K562 (cell line): ENCODE measurements around the gene PPP2R2D.

ENCODE experiments used
- CAMTA2 ChIP-seq: fragments of 250-450 bp; sonication (Bioruptor Pico); conservative IDR thresholded peaks from 2 replicates; pipeline ENCODE4 v1.5.1; 2022
- EGR1 ChIP-seq: fragments of 450-650 bp; conservative IDR thresholded peaks from 2 replicates; pipeline ENCODE4 v1.6.1; 2017; ENCODE audit warnings: mild to moderate bottlenecking
- ELF4 ChIP-seq: fragments of 450-650 bp; formaldehyde crosslinking; IDR thresholded peaks from 2 replicates; pipeline ENCODE4 v1.4.0; 2022; ENCODE audit warnings: missing genetic modification characterization
- EZH2 ChIP-seq: IDR thresholded peaks from 2 replicates; pipeline ENCODE4 v1.6.1; 2012; ENCODE audit warnings: low read depth, mild to moderate bottlenecking, inconsistent platforms, low read length, borderline replicate concordance
- FOXA1 ChIP-seq: fragments of 450-650 bp; IDR thresholded peaks from 2 replicates; pipeline ENCODE4 v1.6.1; 2016; ENCODE audit warnings: mild to moderate bottlenecking, borderline replicate concordance
- NFE2L1 ChIP-seq: fragments of 450-650 bp; IDR thresholded peaks from 2 replicates; pipeline ENCODE4 v1.6.1; 2016; ENCODE audit warnings: missing genetic modification characterization, low read depth, mild to moderate bottlenecking, missing compliant biosample characterization, moderate library complexity, borderline replicate concordance
- POLR2G ChIP-seq: fragments of 200-400 bp; formaldehyde crosslinking; IDR thresholded peaks from 2 replicates; pipeline ENCODE4 v1.6.1; 2017; ENCODE audit warnings: low read depth, mild to moderate bottlenecking, antibody characterized with exemption, low read length, moderate library complexity
- SMAD4 ChIP-seq: fragments of 250-450 bp; sonication (Bioruptor Pico); conservative IDR thresholded peaks from 2 replicates; pipeline ENCODE4 v1.8.0; 2021; ENCODE audit warnings: inconsistent platforms, mild to moderate bottlenecking, moderate library complexity
- SRF ChIP-seq, 2 experiments: fragments of 250-450, 450-650 bp in 1 of 2; sonication (Bioruptor Pico) in 1 of 2; sonication (generic) in 1 of 2; formaldehyde crosslinking; IDR thresholded peaks; 2 replicates each; pipeline versions ENCODE4 v1.5.0 to v1.5.1; 2020 to 2022; ENCODE audit warnings: mild to moderate bottlenecking in 1 of 2, missing genetic modification reagents in 1 of 2
- ZNF431 ChIP-seq: sonication (generic); formaldehyde crosslinking; IDR thresholded peaks from 2 replicates; pipeline ENCODE4 v1.8.0; 2022; ENCODE audit warnings: mild to moderate bottlenecking, missing genetic modification reagents
- TF ChIP-seq, protein P1 (sequence below), 3 experiments: IDR thresholded peaks in 2 of 3; conservative IDR thresholded peaks in 1 of 3; 2 replicates each; pipeline ENCODE4 v1.5.1; 2011 to 2012; ENCODE audit warnings: low read length in 3 of 3, mild to moderate bottlenecking in 3 of 3, control low read depth in 2 of 3, improper control_type of control experiment in 1 of 3, inconsistent platforms in 1 of 3, low read depth in 1 of 3, mixed read lengths in 1 of 3, moderate library complexity in 1 of 3; ENCODE audit not compliant: insufficient read depth in 2 of 3
- TF ChIP-seq, protein P2 (sequence below): fragments of 250-450 bp; sonication (Bioruptor Pico); IDR thresholded peaks from 2 replicates; pipeline ENCODE4 v1.8.0; 2021; ENCODE audit warnings: borderline replicate concordance, mild to moderate bottlenecking, moderate library complexity; ENCODE audit not compliant: poor library complexity, severe bottlenecking
- TF ChIP-seq, protein P3 (sequence below): sonication (generic); formaldehyde crosslinking; IDR thresholded peaks from 2 replicates; pipeline ENCODE4 v1.8.0; 2022; ENCODE audit warnings: mild to moderate bottlenecking, missing genetic modification reagents
- TF ChIP-seq, protein P4 (sequence below): fragments of 450-650 bp; formaldehyde crosslinking; IDR thresholded peaks from 2 replicates; pipeline ENCODE4 v1.4.0; 2020; ENCODE audit warnings: mild to moderate bottlenecking, mixed read lengths

DNA sequence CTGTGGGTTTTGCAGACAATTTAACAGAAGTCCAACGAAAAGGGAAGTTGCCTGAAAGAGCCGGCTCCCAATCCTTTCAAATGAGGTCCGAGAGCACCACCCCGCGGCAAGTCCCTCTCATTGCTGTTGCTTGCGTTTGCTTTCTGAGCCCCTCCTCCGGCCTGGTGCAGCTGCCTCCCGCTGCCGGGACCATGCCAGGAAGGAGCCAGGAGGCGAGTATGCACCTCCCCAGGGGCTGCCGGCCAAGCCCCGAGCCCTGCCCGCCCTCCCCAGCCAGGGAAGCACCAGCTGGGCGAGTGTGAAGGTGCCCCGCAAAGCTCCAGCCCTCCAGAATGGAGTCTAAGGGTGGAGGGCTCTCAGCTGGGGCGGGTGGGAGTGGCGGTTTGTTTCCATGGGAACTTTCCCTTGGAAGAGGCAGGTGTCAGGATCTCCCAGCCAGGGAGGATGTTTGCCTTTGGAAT is 25.8 kb upstream of the PPP2R2D start:
- TF ChIP-seq, protein P1, sequence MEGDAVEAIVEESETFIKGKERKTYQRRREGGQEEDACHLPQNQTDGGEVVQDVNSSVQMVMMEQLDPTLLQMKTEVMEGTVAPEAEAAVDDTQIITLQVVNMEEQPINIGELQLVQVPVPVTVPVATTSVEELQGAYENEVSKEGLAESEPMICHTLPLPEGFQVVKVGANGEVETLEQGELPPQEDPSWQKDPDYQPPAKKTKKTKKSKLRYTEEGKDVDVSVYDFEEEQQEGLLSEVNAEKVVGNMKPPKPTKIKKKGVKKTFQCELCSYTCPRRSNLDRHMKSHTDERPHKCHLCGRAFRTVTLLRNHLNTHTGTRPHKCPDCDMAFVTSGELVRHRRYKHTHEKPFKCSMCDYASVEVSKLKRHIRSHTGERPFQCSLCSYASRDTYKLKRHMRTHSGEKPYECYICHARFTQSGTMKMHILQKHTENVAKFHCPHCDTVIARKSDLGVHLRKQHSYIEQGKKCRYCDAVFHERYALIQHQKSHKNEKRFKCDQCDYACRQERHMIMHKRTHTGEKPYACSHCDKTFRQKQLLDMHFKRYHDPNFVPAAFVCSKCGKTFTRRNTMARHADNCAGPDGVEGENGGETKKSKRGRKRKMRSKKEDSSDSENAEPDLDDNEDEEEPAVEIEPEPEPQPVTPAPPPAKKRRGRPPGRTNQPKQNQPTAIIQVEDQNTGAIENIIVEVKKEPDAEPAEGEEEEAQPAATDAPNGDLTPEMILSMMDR (IDR thresholded peaks at IDR 0.05 in 2 of 3, conservative IDR thresholded peaks at IDR 0.05 in 1 of 3; ENCODE audit: insufficient read depth in 2 of 3, low read depth in 1 of 3, low read length in 3 of 3), result peak; percentile 75 to 82 (median 75)
- no peak for TF ChIP-seq EZH2
- no peak for TF ChIP-seq POLR2G
- TF ChIP-seq, protein P2, sequence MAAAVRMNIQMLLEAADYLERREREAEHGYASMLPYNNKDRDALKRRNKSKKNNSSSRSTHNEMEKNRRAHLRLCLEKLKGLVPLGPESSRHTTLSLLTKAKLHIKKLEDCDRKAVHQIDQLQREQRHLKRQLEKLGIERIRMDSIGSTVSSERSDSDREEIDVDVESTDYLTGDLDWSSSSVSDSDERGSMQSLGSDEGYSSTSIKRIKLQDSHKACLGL (CRISPR knock-in tag), result no peak
- TF ChIP-seq EGR1, result no peak
- TF ChIP-seq ZNF431 (CRISPR knock-in tag), result no peak
- no peak for TF ChIP-seq SMAD4
- TF ChIP-seq, protein P3, sequence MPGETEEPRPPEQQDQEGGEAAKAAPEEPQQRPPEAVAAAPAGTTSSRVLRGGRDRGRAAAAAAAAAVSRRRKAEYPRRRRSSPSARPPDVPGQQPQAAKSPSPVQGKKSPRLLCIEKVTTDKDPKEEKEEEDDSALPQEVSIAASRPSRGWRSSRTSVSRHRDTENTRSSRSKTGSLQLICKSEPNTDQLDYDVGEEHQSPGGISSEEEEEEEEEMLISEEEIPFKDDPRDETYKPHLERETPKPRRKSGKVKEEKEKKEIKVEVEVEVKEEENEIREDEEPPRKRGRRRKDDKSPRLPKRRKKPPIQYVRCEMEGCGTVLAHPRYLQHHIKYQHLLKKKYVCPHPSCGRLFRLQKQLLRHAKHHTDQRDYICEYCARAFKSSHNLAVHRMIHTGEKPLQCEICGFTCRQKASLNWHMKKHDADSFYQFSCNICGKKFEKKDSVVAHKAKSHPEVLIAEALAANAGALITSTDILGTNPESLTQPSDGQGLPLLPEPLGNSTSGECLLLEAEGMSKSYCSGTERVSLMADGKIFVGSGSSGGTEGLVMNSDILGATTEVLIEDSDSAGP, result no peak
- TF ChIP-seq SRF (CRISPR knock-in tag; IDR thresholded peaks at IDR 0.05), result no peak
- TF ChIP-seq CAMTA2, result no peak
- TF ChIP-seq, protein P4, sequence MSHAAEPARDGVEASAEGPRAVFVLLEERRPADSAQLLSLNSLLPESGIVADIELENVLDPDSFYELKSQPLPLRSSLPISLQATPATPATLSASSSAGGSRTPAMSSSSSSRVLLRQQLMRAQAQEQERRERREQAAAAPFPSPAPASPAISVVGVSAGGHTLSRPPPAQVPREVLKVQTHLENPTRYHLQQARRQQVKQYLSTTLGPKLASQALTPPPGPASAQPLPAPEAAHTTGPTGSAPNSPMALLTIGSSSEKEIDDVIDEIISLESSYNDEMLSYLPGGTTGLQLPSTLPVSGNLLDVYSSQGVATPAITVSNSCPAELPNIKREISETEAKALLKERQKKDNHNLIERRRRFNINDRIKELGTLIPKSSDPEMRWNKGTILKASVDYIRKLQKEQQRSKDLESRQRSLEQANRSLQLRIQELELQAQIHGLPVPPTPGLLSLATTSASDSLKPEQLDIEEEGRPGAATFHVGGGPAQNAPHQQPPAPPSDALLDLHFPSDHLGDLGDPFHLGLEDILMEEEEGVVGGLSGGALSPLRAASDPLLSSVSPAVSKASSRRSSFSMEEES, result no peak
- TF ChIP-seq NFE2L1 (tag), result no peak
- TF ChIP-seq ELF4 (CRISPR knock-in tag), result no peak
- no peak for TF ChIP-seq FOXA1
